HG02623 (cell line): ENCODE results near the gene LDB2.

Experiments used
- ATAC-seq: cut with Tn5 transposase; IDR thresholded peaks from one replicate; pipeline ENCODE4 v1.9.1; 2021; ENCODE audit warnings: moderate library complexity; ENCODE audit not compliant: unreplicated experiment

The LDB2 gene

DNA sequence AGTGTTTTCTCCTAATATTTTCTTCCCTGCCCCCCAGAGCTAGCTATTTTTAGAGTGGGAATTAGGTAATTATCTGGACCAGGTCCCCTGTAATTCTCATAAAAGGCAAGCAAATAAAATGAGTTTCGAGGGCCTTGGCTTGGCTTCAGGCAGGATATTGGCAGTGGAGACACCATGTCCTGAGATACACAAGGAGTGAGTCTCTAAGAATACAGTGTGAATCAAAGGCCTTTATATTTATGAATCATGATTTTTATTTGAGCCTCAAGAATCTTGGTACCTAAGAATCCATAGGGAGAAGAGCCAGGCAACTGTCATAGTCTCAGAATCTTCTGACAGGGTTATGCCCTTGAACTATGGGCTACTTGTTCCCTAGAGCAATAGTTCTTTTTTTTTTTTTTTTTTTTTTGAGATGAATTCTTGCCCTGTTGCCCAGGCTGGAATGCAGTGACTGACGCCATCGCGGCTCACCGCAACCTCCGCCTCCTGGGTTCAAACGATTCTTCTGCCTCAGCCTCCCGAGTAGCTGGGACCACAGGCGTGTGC lies 205.4 kb downstream of the LDB2 start:
- ATAC-seq: no peak

DNA sequence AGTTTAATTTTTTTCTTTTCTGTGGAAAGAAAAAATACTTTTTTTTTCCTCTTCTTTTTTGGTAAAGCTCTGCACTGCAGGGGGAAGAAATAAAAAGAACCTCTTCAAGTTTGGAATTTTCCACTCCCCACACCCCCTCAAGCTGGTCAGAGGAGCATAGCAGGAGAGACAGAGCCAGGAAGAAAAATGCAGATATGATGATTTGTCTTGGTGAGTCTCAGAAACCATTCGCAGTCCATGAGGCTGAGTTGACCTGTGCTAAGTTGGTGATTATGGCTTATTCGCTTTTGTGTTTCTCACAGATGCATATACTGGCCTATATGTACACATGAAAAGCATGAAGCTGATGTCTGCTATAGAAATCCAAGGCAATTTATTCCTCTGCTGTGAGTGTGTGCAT lies 205.9 kb downstream of the LDB2 start:
- ATAC-seq: no peak

DNA sequence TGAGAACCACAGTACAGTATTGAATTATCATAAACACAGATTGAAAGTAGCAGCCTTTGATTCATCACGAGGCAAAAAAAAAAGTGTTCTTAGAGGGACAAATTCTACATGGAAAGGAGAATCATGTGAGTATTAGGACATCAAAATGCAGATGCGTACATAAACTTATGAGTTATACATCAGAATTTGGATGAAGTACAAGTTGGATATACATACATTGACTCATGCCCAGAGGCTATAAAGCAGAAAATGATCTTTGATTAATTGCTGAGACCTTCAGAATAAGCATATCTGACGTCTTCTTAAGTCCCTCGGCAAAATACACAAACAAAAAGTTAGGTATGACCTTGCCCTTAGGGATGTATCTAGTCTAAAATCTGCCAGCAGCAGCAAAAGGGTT lies 206.4 kb downstream of the LDB2 start:
- no peak for ATAC-seq

DNA sequence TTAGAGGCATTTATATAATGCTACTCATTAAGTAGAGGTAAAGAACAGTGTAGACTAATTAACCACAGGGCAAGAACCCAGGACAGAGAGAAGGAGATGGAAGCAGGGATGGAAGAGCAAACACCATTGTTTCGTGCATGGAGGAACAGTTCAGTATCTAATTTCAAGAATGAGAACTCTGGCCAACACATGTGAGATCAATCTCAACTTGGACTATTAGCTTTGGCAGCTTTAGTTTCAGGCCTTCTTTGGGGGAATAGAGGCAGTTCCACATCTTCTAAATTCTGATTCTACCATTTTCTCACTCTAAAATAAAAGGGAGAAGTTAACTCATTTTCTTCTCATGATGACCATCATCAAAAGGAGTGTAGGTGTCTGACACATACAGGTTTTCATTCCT lies 207.0 kb downstream of the LDB2 start:
- no peak for ATAC-seq

DNA sequence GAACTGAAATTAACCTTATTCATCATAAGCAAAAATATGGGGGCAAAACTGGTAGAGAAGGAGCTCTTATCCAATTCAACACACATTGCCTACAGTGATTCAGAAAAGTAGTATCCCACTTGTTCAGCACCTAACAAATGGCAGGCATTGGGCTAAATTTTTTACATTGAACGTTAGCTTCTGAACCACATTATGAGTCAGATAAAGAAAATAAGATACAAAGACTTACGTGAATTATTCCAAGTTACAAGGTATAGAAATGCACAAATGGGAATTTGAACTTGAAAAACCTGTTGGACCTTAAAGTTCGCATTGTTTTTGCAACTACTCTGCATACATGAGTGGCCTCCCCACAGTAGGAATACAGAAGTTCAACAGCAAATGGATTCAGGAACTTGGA lies 210.6 kb downstream of the LDB2 start:
- no peak for ATAC-seq

DNA sequence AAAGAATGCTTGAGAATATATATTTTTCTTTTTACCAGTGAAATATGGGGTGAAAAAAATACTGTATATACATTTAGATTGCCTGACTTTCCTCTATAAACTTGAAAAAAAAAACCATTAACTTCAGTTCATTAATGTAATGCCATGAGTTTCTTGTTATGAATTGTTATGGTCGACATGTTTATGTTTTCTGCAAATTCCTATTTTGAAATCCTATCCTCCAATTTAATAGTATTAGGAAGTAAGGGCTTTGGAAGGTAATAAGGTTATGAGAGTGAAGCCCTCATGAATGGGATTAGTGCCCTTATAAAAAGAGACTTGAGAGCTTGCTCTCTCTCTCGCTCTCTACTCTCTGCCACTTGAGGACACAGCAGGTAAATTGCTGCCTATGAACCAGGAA lies 211.4 kb downstream of the LDB2 start:
- no peak for ATAC-seq

DNA sequence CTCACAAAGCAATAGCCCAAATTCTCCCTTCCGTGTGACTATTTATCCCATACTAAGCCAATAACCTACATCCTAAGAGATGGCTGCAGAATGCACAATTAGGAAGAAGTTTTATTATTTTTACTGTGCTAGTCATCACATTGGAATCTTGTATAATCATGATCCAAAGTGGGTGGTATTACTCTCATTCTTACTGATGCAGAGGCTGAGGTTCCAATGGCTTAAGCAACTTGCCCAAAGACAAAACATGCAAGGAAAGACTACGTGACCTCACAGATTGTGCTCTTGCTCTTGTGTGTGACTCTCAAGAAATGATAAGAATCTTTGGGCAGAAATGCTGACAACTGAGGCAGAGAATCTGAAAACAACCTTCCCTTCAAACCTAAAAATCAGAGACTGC lies 212.2 kb downstream of the LDB2 start:
- ATAC-seq: no peak

DNA sequence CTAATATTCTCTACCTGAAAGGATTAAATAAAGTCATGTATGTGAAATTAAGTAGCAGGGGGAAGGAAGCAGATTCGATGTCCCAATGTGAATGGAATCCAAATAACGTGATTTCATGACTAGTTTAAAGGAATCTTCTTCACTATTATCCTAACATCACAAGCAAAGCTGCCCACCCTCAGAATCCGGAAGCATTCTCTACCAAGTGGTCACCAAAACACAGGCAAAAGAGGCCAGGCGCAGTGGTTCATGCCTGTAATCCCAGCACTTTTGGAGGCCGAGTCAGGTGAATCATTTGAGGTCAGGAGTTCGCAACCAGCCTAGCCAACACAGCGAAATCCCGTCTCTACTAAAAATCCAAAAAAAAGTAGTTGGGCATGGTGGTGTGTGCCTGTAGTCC lies 212.9 kb downstream of the LDB2 start:
- no peak for ATAC-seq

DNA sequence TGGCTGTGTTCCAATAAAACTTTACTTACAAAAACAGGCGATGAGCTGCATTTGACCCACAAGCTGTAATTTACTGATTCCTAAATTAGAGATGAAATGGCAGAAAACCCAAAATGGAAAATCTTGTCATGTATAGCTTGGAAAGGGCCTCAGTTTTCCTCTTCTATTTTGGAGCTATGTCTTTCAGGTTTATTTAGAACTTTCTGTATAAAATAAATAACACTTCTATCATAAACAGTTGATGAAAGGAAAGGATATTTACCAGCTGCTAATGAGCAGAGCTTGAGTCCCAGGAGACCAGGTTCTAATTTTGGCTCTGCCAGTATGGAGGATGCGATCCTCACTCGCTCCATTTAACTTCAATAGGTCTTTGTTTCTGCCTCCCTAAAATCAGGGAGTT lies 213.5 kb downstream of the LDB2 start:
- ATAC-seq: no peak

DNA sequence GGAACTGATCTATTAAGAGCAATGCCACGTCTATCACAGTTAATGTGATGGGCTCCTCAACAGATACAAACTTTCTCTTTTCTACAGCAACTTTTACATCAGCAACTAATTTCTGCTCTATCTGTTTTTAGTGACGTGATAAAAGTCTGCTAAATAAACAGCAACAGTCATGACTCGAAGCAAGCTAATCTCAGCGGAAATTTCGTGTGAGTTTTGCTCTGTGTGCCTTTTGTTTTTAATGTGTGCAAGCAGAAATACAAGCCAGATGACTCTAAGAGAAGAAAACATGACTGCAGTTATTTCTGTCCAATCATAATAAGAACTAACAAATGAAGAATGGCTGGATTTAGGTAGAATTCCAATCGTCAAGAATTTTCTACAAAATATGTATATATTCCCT lies 214.3 kb downstream of the LDB2 start:
- no peak for ATAC-seq

DNA sequence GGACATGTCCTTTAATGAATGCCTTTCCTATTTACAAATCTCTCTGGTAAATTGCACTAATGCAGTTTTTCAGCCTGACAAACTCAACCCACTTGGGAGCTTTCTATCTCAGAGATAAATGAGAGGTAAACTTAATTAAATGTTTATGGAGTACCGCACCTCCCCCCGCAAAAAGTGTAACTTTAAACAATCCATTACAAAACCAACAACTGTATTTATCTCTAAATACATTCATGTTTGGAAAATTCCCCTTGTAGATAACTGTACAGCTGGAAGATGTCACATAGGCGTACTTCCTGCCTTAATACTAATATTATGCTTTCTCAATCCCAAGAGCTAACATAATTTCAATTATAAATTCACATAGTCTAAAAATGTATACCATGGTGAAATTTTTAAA lies 215.5 kb downstream of the LDB2 start:
- ATAC-seq: no peak

DNA sequence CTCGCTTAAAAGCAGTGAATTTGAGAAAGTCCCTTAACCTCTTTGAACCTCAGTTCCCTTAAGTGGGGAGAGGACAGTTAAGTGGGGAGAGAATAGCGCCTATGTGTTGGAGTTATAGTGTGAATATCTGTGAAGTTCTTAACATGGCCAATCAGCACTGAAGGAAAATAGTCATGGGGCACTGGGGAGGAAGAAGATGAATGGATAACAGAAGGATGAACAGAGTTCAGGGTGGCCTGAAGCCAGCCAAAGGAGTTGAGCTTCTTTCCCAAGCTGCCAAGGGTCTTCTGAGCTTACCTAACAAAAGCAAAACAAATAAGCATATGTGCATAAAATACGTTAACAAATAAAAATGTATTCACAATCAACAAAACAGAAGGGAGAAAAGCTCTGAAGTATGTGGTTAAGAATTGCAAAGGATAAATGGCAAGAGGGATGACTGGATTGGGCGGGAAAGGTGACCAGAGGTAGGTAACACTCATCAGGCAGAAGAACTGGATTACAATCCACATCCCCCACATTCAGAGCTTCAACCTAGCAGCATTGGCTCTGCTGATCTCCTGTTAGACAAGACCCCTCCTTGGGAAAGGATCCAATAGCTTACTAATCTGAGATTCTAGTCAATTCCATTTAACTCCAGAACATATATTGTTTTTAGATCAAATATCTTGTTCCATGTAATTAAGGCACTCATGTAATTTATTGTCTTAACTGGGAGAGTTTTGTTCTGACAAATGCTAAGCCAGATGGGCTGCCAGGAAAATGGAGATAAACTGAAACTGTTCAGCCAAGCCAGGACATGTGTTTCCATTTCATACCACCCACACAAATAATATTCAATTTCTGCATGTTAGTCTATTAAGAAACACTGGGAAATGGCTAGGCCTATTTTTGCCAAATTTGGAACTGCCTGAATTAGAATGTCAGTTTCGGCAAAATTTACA lies 221.2 kb downstream of the LDB2 start:
- ATAC-seq: no peak

DNA sequence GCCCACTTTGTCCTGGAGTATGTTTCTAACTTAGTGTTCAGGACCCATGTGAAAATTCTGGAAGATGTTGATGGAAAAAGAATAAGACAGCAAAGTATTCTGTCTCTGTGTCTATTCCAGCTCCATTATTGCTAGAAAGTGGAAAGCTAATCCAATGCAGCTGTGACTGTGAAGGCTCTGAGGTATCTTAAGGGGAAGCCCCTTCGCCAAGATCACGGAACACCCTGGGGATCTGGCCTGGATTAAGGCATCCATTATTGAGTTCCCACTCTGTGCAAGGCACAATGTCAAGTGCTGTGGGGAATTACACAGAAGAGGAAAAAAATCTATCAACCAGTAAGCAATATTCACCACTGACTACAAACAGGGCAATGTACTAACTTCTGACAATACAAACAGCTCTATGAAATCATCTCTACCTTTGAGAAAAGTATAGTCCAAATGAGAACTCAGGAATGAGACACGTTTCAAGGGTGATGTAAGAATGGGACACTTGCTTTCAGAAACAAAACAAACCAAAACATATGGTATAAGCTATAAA lies 222.1 kb downstream of the LDB2 start:
- ATAC-seq: no peak

DNA sequence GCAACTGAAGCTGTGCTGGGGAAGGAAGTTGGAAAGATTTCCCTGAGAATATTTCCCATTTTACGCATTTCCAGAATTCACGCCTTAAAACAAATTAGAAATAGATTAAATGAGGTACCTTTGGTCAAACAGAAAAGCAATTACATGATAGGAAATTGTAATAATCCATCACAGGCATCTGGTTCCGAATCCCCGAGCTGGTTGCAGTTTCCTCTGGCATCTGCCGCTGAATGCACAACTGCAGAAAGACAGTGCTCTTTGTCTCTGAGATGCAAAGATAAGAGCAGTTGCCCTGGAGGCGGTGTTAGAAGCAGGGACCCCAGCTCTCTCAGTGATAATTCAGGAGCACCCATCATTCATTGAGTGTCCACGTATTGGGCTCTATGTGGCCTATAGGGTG lies 224.4 kb downstream of the LDB2 start:
- no peak for ATAC-seq

DNA sequence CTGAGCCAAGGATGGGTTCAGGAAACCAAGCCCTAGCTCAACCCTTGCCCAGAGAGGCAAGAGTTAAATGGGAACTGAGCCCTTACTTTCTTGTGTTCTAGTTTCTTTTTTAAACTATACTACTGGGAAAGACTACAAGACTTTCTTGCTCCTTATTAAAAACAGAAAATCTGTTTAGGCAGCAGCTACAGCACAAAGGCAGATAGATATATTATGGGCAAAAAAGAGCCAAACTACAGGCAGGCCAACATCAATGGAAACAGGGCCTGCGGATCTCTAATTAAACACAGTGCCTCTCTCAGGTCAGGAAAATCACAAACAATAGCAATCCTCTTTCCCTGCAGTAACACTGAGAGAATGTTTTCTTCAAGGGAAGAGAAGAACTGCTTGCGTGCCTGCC lies 226.0 kb downstream of the LDB2 start:
- no peak for ATAC-seq

DNA sequence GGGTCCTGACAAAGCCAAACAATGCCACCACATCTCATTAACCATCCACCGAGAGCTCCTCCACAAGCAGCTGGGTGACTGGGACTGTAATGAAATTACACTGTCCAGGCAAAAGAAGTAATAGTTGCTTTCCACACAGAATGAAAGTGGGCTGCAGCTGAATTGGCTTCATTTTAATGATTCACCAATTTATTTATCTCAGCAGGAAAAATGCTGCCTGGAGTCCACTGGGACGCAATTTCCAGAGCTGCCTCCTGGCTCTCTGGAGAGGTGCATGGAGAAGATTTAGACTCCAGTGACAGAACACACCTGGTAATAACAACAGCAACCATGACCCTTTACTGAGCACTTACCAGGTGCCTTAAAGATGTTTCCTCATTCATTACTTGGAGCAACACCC lies 226.7 kb downstream of the LDB2 start:
- no peak for ATAC-seq

DNA sequence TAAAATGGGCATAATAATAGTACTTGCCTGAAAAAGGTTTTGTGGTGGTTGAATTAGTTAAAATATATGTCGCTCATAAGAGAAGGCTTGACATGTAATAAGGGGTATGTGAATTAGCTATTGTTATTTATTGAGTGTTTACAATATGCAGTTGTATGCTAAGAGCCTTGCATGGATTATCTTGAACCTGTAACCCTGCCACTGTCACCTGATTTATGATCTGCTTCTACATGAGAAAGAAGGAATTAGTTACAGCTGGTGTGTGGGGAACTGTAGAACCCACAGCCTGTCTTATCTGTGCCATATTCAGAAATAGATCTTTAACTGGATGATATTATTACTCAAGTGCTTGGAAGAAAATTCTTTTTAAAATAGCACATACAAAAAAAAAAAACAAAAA lies 227.7 kb downstream of the LDB2 start:
- ATAC-seq: no peak

DNA sequence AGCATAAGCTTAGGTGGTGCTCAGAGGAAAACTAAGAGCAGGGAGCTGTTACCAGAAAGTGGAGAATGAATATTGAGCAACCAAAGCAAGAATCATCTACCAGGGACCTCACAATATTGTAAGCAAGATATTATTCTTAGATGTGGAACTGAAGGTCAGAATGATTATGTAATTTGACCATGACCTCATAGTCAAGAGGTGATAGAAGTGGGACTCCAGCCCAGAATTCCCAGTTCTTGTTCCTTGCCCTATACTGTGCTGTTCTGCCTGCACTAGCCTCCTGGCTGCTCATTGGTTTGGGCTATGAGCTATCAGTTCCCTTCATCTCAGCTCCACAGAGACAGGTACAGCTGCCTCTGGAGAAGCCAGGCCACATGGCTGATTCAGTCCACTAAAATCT lies 229.4 kb downstream of the LDB2 start:
- no peak for ATAC-seq

DNA sequence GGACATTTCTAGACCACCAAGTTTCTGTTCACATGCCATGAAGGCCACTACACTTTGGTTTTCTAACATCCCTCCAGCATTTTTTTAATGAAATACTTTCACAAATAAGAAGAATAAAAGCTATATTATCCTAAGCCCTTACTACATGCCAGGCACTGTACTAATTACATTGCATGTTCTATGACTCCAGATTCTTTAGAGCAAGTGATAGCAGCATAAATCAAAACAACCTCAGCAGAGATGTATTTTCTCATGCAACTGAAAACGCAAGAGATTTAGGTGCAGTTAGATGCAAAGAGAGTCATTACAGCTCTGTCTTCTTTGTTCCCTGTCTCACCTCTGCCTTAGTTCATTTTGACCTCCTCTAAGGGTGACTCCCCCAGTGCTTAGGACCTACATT lies 230.0 kb downstream of the LDB2 start:
- no peak for ATAC-seq

DNA sequence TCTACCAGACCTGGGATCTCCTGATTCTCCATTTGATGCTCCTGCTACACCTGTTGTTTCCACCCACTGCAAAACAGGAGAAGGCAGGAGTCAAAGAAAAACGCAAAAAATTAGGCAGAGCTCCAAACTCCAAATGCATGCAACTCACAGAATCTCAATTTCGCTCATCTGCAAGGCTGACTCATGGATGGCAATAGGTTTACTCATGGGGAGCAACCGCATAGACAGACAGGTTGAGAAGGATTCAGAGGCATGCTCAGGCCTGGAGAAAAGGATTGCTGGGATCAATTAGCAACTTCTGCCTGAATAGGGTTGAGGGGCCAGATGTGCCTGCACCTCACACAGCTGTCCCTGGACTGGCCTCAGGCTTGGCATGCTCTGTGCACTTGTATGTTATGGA lies 231.0 kb downstream of the LDB2 start:
- ATAC-seq: no peak

DNA sequence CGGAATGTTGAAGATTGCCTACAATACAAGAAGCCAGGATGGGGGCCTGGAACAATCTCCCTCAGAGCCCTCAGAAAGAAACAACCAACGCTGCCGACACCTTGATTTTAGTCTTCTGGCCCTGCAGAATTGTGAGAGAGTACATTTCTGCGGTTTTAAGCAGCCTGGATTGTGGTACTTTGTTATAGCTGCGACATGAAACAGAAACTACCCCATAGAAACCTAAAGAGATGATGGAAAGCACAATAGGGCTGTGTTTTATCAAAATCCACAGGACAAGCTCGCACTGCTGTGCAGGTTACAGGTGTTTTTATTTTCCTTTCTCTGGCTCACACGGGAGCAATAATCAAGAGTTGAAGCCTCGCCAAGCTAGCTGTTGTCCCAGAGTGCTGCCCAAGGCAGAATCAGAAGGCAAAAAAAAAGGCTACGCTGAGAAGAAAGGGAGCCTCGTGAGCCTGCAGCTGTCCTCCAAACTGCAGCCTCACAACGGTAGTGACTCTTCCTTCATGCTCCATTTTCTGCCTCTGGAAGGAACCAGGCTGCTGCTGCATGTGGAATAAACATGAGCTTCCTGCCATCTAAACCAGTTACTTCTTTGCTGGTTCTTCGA lies 232.4 kb downstream of the LDB2 start:
- no peak for ATAC-seq

DNA sequence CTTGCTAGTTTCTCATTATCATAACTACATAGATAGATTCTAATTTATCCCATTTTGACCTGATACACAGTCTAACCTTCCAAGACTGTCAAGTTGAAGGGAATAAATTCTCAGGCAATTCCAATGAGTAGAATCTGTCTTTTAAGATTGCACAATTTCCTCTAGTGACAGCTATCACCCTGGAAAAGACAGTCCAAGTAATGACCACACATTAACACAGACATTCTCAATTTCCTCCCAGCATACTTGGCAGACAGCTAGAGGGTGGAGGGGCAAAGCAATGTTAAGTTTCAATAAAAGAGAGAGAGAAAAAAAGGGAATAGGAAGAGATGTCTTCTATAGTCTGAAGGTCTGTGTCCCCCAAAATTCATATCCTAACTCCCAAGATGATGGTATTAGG lies 234.7 kb downstream of the LDB2 start:
- no peak for ATAC-seq
